Lower leg skin (tissue), 3 donors: Measurements from ENCODE around the gene KCNJ2.

ENCODE experiments used
- CTCF ChIP-seq, 3 donors: fragments of 450-650 bp; IDR thresholded peaks; one replicate each; pipeline ENCODE4 v1.5.1; 2016; ENCODE audit warnings: antibody characterized with exemption in 3 of 3, mild to moderate bottlenecking in 3 of 3, moderate library complexity in 2 of 3
- POLR2A ChIP-seq, 2 donors: fragments of 450-650 bp; IDR thresholded peaks; one replicate each; pipeline ENCODE4 v1.6.1; 2016 to 2017; ENCODE audit warnings: antibody characterized with exemption in 2 of 2, mild to moderate bottlenecking in 1 of 2, moderate library complexity in 1 of 2

DNA sequence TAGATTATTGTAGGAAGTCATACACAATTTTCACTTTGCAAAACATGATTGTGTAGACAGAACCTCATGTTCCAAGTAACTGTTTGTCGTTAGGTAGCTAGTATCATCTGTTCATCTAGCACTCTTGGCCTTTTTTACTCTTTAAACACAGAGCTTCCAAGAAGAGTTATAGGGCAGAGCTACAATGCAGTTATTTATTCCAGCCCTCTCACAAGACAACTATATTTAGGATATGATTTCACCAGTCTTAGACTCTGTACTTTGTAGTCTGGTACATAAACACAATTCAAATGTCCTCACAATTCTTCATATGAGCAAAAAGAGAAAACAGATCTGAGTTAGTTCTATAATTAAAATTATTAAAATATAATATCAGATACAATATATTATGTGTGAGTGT is 37.9 kb downstream of the KCNJ2 start:
- TF ChIP-seq CTCF (IDR thresholded peaks at IDR 0.05) (no peak), POLR2A (IDR thresholded peaks at IDR 0.05) (no peak)
